GM18499 (cell line): ENCODE measurements around the gene MID1IP1.

ENCODE experiments used
- ATAC-seq: cut with Tn5 transposase; IDR thresholded peaks from one replicate; pipeline ENCODE4 v1.9.1; 2021; ENCODE audit warnings: moderate number of reproducible peaks; ENCODE audit not compliant: insufficient read depth, unreplicated experiment

Gene MID1IP1, protein sequence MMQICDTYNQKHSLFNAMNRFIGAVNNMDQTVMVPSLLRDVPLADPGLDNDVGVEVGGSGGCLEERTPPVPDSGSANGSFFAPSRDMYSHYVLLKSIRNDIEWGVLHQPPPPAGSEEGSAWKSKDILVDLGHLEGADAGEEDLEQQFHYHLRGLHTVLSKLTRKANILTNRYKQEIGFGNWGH

GRCh38 chrX:38800981-38801845, at the start of gene MID1IP1:
Gene MID1IP1, plus strand, starts transcription at chrX:38801459. Its CDS starts 3,488 bp downstream, at chrX:38804947.
- peak; percentile 38 for ATAC-seq

- ATAC-seq = no peak
These were observed 47.0 kb upstream of the MID1IP1 start for GRCh38 chrX:38754102-38754790.

DNA sequence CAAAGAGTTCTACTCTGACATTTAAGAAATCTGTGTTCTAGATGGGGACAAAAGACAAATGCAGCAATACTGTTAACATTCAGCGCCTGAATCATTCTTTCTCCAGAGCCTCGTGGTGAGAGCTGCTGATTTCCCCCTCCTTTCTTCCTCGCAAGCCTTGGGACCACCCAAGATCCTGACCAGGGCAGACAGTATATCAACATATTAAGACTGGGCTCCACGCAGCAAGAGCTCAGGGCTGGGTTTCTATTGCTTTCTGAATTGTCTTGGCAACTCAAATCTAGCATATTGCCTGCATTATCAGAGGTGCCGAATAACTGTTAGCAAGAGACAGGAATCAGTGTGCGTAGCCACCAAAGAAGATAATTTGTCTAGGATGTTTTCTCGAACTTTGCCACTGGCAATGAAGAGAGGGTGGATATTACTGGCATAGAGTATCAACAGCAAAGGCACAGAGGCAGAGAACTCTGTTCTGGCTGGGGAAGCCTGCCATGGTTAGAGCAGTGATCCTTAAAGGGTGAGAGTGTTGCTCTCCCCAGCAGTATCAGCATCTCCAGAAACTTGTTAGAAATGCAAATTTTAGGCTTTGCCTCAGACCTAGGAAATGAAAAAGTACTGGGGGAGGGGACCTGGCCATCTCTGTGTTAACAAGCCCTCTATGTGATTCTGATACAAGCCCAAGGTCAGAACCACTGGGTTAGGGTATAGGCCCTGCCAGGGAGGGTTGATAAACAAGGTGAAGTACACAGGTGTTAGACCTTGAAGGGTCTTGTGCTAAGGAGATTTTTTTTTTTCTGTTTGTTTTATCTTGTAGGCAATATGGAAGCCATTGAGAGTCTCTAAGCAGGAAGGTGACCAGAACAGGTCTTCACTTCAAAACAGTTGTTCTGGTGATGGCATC, 46.2 kb upstream of the MID1IP1 start:
- ATAC-seq = no peak

- no peak for ATAC-seq
These were observed 40.4 kb upstream of the MID1IP1 start for GRCh38 chrX:38760883-38761282.

- no peak for ATAC-seq
These were observed 33.2 kb upstream of the MID1IP1 start for GRCh38 chrX:38768079-38768478.

DNA sequence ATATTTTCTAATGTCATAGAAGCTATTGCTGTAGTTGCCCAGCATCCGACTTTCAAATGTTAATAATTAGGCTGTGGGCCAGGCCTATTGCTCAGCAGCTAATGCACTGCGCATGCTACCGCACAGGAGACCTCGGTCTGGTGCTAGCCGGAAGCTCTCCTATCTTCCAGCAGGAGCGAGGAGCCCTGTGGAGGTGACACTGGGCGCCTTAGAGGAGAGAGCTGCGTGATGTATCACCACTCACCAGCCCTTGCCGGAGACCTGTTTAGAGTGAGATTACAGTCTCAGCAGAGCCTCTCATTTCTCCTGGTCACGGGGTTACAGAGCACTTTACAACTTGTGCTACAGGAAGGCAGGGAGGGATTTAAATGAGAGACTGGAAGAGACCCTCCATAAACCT, 31.1 kb upstream of the MID1IP1 start:
- no peak for ATAC-seq

GRCh38 chrX:38774249-38774648, 27.0 kb upstream of the MID1IP1 start:
- ATAC-seq = no peak

- ATAC-seq = no peak
These were observed 4.3 kb upstream of the MID1IP1 start for GRCh38 chrX:38796946-38797345.

DNA sequence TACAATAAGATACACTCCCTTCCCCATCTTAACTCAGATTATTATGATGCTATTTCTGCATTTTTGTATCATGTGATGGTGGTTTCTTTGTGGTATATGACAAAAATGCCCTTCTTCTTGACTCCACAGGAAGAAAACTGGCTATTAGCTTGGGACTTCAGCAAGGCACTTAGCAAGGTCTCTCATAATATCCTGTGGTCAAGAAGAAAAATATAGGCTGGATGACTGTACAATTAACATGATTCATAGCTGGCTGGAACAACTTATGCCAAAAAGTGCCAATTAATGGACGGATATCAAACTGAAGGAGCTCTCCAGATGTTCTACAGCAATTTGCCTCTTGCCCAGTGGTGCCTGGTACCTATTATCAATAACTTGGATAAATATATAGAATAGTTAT, 2.3 kb upstream of the MID1IP1 start:
- no peak for ATAC-seq

DNA sequence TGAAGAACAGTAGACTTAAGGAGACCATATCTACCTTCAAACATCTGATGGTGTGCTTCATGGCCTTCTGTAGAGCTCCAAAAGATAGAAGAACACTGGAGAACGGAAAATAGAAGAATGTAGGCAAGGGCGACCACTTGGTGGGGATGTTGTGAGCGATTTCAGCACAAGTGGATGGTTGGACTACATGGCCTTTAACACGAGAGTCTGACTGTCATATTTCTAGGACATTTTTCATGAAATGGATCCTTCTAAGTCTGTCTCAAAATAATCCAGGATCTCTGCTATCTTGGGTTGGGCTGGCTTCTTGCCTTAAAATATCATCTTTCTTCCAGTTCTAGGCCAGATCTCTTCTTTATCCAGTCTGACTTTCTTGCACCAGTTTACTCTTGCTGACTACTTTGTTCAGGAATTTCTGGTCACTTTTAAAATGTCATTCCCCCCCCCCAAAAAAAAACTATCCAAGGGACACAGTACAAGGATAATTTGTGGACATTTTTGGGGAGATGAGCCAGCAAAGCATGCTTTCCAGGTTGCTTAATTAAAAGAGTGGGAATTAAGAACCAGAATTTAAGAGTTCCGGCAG, 1.2 kb upstream of the MID1IP1 start:
- no peak for ATAC-seq

DNA sequence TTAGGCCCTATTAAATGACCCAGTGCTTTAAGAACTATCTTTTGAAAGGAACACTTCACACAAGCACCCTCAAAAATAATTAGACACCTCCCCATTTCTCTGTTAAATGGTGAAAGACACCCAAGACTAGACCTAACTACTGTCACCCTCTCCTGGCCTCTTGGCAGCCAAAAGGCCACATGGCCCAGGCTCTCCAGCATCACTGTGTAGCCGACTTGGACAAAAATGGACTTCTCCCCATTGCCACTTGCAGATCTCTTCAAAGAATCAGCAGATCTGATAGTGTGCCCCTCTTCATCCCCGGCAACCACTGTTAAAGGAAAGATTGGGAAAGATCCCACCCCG, 2.0 kb downstream of the MID1IP1 start:
- no peak for ATAC-seq

DNA sequence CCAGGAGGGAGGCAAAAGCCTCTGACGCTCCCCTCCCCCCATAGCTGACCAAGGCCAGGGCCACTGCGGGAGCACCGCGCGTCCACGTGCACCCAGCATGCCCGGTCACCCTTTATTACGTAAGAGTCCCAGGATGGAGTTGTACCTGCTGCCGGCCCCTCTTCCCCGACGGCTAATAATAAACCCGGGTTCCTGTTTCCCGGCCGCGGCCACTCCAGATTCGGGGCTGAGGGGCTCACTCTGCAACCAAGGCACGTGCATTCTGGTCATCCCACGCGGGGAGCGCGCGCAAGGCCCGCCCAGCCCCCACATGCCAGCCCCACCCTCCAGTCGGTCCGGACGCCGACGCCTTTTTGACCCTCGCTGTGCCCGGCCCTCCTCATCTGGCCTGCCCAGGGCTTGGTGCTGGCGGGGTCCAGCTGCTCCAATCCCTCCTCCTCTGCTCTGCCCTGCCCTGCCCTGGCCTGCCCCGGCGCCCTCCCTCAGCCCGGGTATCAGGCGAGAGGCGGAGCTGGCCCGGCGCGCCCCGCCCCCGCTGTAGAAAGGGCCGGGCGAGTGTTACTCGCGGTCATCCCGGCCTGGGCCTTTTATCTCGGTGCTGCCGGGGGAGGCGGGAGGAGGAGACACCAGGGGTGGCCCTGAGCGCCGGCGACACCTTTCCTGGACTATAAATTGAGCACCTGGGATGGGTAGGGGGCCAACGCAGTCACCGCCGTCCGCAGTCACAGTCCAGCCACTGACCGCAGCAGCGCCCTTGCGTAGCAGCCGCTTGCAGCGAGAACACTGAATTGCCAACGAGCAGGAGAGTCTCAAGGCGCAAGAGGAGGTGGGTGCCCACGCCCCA, 2.6 kb downstream of the MID1IP1 start:
- peak; percentile 31 for ATAC-seq

- no peak for ATAC-seq
These were observed 3.1 kb downstream of the MID1IP1 start for GRCh38 chrX:38804432-38804681.

DNA sequence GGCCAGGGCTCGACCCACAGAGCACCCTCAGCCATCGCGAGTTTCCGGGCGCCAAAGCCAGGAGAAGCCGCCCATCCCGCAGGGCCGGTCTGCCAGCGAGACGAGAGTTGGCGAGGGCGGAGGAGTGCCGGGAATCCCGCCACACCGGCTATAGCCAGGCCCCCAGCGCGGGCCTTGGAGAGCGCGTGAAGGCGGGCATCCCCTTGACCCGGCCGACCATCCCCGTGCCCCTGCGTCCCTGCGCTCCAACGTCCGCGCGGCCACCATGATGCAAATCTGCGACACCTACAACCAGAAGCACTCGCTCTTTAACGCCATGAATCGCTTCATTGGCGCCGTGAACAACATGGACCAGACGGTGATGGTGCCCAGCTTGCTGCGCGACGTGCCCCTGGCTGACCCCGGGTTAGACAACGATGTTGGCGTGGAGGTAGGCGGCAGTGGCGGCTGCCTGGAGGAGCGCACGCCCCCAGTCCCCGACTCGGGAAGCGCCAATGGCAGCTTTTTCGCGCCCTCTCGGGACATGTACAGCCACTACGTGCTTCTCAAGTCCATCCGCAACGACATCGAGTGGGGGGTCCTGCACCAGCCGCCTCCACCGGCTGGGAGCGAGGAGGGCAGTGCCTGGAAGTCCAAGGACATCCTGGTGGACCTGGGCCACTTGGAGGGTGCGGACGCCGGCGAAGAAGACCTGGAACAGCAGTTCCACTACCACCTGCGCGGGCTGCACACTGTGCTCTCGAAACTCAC, 3.6 kb downstream of the MID1IP1 start:
- no peak for ATAC-seq

DNA sequence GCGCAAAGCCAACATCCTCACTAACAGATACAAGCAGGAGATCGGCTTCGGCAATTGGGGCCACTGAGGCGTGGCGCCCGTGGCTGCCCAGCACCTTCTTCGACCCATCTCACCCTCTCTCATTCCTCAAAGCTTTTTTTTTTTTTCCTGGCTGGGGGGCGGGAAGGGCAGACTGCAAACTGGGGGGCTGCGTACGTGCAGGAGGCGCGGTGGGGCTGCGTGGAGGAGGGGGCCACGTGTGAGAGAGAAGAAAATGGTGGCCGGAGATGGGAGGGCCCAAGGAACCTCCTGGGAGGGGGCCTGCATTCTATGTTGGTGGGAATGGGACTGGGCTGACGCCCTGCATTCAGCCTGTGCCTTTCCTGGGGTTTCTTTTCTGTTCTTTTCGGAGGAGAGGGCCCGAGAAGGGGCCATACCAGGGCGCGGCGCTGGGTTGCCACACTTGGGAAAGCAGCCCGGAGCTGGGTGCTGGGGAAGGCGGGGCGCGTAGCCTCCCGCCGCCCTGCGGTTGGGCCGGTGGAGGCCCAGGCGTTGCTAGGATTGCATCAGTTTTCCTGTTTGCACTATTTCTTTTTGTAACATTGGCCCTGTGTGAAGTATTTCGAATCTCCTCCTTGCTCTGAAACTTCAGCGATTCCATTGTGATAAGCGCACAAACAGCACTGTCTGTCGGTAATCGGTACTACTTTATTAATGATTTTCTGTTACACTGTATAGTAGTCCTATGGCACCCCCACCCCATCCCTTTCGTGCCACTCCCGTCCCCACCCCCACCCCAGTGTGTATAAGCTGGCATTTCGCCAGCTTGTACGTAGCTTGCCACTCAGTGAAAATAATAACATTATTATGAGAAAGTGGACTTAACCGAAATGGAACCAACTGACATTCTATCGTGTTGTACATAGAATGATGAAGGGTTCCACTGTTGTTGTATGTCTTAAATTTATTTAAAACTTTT, 4.5 kb downstream of the MID1IP1 start:
- ATAC-seq = no peak

DNA sequence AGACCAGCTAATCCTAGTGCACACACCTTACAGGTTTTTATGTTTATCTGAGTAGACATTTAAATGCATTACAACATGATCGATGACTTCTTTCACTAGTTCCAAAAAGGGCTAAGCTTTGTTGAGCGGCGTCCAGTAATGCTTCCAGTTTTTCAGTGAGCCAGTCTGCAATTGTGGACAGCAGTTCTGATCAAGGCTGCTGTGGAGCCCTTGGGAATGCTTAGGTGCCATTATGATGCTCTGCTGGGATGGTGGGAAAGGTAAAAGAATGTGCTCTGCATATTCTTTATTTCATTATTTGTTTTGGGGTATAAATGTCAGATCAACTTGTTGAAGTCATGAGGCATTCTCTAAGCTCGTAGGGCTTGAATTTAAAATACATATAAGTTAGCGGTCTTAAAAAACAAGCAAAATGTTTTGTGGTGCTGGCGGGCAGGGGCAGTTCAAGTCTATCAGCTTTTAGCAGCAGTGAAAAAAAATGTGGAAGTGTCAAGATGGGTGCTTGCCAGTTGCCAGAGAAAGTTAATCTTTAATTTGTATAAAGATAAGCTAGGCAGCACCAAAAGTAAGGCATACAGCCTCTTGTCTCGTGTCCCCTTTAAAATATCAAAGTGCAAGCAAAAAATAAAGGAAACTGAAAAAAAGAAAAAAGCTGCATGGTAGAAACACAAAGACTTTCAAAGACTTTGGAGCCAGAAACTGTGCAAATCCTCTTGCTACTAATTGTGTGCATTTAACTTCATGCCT, 5.8 kb downstream of the MID1IP1 start:
- no peak for ATAC-seq

- no peak for ATAC-seq
These were observed 6.6 kb downstream of the MID1IP1 start for GRCh38 chrX:38807873-38808272.
